Astrocyte of the cerebellum (primary cell): Measurements from ENCODE around the gene QPRT.
"Not testable (repeated sequence)": the region's sequence is repeated elsewhere in the genome, so short reads cannot be mapped to it uniquely, and the experiment has no call there.

Source experiments
- DNase-seq: peaks from one replicate; pipeline ENCODE4 v3.0.0-alpha.2; 2011; ENCODE audit warnings: low read depth
- H3K4me3 ChIP-seq: 2 replicates; pipeline ENCODE4 v1.5.1; 2011; ENCODE audit warnings: mild to moderate bottlenecking, low read depth, low read length, moderate library complexity
- CTCF ChIP-seq: IDR thresholded peaks from 2 replicates; pipeline ENCODE4 v1.5.1; 2012; ENCODE audit warnings: low read length, low read depth, moderate library complexity, mild to moderate bottlenecking; ENCODE audit errors: missing control alignments
- in situ Hi-C: cut with HindIII; loops from 2 replicates; pipeline ENCODE4 v1.10.0; 2017; ENCODE audit warnings: low sequenced_read_pairs

QPRT gene

GRCh38 chr16:29730649-29731048, 51.7 kb downstream of the QPRT start:
- no peak overlapping the region for H3K4me3 ChIP-seq
- TF ChIP-seq CTCF, result no peak
- no peak for DNase-seq
- in situ Hi-C loops, result no loop called here

DNA sequence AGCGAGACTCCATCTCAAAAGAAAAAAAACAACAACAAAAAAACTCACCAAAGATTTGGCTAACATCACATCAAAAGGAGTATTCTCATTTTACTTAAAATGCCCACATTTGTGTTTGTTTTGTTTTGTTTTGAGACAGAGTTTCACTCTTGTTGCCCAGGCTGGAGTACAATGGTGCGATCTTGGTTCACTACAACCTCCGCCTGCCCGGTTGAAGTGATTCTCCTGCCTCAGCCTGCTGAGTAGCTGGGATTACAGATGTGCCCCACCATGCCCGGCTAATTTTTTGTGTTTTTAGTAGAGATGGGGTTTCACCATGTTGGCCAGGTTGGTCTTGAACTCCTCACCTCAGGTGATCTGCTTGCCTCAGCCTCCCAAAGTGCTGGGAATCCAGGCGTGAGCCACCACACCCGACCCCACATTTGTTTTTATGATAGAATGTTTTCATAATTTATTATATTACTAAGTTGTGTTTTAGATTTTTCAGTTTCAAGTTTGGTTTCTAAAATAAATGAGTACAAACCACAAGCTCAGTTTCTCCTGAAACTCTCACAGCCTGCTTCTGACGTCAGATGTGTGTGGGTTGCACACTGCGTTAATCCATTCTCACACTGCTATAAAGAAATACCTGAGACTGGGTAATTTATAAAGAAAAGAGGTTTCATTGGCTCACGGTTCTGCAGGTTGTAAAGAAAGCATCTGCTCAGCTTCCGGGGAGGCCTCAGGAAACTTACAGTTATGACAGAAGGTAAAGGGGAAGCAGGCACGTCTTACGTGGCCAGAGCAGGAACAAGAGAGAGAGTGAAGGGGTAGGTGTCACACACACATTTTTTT, 53.0 kb downstream of the QPRT start:
- H3K4me3 ChIP-seq, in situ Hi-C loops, DNase-seq: not testable (repeated sequence)

DNA sequence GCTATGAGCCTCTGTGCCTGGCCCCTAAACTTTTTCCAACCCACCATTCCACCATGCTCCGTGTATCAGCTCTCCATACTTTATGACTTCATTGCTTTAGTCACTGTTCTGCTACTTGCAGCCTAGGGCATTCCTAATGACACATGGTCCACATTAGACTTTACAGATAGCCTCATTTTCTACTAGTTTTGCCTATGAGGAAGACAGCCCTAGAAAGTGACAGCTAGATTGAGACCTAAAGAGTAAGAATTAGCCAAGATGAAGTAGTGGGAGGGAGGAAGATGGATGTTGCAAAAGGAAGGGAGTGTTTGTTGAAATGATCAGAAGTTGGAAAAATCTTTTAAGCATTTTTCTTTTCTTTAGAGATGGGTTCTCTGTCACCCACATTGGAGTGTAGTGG, 55.8 kb downstream of the QPRT start:
- no peak overlapping the region for H3K4me3 ChIP-seq
- TF ChIP-seq CTCF, result no peak
- in situ Hi-C loops, result no loop called here
- no peak for DNase-seq

GRCh38 chr16:29736112-29736511, 57.1 kb downstream of the QPRT start:
- in situ Hi-C loops, result no loop called here
- peak; percentile 21 for TF ChIP-seq CTCF
- DNase-seq, result no peak
- H3K4me3 ChIP-seq, result no peak overlapping the region

DNA sequence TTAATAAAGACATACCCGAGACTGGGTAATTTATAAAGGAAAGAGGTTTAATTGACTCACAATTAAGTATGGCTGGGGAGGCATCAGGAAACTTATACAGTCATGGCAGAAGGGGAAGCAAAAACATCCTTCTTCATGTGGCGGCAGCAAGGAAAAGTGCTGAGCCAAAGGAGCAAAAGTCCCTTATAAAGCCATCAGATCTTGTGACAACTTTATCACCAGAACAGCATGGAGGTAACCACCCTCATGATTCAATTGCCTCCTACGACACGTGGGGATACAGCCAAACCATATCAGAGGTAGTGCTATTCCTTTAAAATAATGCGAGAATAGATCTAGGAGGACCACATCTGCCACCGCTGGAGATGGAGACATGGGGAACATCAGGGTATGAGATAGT, 57.8 kb downstream of the QPRT start:
- no peak for DNase-seq
- H3K4me3 ChIP-seq, result no peak overlapping the region
- in situ Hi-C loops, result no loop called here
- TF ChIP-seq CTCF, result no peak

GRCh38 chr16:29737713-29738112, 58.7 kb downstream of the QPRT start:
- in situ Hi-C loops, result no loop called here
- DNase-seq, result no peak
- TF ChIP-seq CTCF, result no peak
- no peak overlapping the region for H3K4me3 ChIP-seq

- TF ChIP-seq CTCF, result no peak
- in situ Hi-C loops, result no loop called here
These were observed 59.5 kb downstream of the QPRT start for GRCh38 chr16:29738514-29738913.

DNA sequence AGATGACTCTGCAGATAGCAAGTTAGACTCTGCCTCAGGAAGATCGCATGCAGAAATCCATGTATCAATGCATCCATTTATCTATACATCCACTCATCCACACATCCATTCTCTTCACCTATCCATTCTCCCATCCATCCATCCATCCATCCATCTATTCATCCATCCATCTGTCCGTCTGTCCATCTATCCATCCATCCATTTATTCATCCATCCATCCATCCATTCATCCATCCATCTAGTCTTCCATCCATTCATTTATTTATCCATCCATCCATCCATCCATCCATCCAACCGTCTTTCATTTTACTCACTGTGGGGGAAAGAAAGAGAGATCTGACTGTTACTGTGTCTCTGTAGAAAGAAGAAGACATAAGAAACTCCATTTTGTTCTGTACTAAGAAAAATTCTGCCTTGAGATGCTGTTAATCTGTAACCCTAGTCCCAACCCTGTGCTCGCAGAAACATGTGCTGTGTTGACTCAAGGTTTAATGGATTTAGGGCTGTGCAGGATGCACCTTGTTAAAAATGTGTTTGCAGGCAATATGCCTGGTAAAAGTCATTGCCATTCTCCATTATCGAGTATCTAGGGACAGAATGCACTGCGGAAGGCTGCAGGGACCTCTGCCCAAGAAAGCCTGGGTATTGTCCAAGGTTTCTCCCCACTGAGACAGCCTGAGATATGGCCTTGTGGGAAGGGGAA, 61.1 kb downstream of the QPRT start:
- DNase-seq, in situ Hi-C loops, H3K4me3 ChIP-seq: not testable (repeated sequence)

More at GRCh38 chr16:29738514-29738913, 59.5 kb downstream of the QPRT start:
- H3K4me3 ChIP-seq, result no peak overlapping the region
- no peak for DNase-seq

DNA sequence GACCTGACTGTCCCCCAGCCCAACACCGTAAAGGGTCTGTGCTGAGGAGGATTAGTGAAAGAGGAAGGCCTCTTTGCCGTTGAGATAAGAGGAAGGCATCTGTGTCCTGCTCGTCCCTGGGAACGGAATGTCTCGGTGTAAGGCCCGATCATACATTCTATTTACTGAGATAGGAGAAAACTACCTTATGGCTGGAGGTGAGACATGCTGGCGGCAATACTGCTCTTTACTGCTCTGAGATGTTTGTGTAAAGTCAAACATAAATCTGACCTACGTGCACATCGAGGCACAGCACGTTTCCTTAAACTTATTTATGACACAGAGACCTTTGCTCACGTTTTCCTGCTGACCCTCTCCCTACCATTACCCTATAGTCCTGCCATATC, 61.6 kb downstream of the QPRT start:
- H3K4me3 ChIP-seq, in situ Hi-C loops, DNase-seq: not testable (repeated sequence)
